GM21529 (cell line): ENCODE measurements around the gene DYNLT4.

Source experiments
- ATAC-seq: cut with Tn5 transposase; IDR thresholded peaks from one replicate; pipeline ENCODE4 v1.9.1; 2021; ENCODE audit not compliant: unreplicated experiment

The DYNLT4 gene

DNA sequence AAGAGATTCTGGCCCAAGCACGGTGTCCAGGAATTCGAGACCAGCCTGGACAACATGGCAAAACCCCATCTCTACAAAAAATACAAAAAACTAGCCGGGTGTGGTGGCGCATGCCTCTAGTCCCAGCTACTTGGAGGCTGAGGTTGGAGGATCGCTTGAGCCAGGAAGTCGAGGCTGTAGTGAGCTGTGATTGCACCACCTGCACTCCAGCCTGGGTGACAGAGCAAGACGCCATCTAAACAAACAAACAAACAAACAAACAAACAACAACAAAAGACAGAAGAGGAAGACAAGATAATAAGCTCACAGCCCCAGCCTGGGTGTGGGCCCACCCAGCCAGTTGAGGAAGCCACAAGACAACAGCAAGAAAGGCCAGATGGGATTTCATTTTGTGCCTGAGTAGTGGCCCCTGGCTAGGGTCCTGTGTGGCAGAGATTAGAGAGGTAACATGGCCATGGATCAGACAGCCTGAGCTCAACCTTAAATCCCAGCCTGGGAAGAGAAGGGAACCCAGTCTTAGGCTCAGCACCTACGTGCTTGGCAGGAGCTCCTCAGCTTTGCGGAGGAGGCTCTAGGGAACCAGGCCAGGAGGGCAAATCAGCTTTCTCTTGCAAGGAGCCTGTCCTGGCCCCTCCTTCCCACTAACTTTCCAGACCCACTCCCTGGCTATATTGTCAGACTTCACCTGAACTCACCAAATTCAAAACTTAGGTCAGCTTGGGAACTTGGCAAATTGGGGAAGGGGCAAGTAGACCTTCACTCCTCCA is 14.2 kb downstream of the DYNLT4 start:
- no peak for ATAC-seq

DNA sequence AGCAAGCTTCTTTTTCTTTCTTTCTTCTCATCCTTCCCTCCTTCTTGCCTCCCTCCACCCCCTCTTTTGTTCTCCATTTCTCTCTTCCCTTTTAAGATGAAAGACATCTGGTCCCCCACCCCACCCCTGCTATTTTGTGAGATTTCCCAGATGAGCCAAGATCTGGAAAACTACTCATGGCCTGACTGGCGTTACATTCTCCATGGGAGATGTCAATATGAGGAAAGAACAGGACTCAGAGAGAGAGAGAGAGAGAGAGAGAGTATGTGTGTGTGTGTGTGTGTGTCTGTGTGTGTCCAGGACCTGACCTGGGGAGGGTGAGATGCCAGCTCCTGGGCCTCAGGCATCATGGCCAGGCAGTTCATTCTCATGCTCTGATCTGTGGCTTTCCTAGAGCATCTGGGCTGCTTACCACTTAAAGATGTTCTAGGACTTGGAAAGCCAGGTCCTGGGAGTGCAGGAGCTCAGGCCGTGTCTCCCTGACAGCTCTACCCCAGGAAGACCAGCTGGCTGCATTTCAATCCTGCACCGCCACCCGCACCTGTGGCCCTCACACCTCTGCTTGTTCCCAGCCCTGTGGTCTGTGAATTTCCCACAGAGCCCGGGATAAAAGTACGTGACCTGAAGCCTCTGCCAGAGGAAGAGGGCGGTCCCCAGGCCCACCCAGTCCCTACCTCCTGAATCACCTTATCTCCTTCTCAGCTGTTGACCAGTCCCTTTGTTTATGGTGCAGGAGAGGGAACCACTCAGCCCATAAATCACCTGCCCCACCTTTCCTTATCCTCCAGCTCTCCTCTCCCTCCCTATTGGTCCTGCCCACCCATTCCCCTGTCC is 16.0 kb downstream of the DYNLT4 start:
- no peak for ATAC-seq

DNA sequence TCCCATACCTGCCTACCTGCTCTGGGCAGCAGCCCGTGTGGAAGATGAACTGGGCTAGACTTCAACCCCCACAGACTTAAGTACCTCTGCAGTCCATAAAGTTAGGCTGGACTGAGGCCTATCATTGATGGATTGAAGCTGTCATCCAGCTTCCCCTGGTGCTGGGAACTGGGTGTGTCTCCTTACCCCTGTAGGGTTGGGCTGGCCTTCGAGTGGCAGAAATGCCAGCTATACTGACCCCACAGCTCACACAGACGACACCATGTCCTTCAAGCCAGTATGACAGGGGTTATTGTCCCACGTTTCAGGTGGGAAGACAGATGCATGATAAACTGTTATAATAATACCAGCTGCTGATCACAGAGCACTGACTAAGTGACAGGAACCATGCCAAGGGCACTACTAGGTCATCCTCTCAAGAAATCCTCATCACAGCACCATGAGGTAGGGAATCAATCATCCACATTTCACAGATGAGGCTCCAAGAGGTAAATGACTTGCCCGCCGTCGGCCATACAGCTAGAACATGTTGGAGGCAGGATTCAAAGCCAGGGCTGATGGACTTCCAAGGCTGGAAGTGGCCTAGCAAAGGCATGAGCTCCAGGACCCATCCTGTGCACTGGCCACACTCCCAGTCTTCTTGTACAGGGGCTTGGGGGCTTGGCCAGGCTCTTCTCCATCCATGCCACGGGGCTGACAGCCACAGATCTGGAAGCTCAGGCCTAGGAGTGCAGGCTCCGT is 18.9 kb downstream of the DYNLT4 start, which contains the start of gene BEST4:
TSS of gene BEST4 (minus strand) at position 51 of the 741 bp plus-strand sequence. CDS start 465 bp downstream, outside the sequence.
- no peak for ATAC-seq

DNA sequence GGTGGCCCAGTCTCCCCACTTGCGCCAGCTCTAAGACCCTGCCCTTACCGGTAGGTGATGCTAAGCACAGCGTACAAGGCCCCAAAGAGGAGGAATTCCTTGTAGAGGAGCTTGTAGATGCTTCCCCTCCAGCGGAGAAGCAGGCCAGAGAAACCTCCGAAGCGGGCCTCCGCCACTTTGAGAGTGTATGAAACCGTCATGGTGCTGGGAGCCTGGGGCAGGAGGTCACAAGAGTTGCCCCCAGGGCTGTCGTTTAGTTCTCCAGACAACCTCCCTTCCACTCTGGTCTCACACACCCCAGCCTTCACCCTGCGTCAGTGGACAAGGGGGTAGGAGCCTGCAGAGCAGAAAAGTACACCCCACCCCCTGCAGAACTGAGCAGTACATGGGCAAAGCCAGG is 19.6 kb downstream of the DYNLT4 start:
- no peak for ATAC-seq

DNA sequence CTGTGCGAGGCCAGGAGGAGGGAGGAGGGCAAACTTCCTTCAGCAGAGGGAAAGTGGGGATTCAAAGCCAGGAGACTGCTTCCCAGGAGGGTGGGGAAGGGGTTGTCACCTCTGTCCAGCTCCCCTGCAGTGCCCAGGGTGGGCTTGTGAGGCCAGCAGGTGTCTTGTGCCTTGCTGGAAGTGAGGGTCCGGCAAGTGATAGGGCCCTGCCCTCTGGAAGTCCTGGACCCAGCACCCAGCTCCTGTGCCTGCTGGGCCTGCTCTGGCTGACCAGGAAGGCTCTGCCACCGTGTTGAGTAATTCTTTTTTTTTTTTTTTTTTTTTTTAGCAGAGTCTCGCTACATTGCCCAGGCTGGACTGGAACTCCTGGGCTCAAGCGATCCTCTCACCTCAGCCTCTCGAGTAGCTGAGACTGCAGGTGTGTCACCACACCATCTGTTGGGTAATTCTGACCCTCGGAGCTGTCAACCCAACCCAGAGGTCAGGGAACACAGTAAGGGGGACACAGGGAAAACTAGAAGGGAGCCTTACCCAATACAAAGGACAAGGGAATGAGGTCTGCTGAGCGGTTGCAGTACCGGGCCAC is 20.2 kb downstream of the DYNLT4 start:
- no peak for ATAC-seq

DNA sequence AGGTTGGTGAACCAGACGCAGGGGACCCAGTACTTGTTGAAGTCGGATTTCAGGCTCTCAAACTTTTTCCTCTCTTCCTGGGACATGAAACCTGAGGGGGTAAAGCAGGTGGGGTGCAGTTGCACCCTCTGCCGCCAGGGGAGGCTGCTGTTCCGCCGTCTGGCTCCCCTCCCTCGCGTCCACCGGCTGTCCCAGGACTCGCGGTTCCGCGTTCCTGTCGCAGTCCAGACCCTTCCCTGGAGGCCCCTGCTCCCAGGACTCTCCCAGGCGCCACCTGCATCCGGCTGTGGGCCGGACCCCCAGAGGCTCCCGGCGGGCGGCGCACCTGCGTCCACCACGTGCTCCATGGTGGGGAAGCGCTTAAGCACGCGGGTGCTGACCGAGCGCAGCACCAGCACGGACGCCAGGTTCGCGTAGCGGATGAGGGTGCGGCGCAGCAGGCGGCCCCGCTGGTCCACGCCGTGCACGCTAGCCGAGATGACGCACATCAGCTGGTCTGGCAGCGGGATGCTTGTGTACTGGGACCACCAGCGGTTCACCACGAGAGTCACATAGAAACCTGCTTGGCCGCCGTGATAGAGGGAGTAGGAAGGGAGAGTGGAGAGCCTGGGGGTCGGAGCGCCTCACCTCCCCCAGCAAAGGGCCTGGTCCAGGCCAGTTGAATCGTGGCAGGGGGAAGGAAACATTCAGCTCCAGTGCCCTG is 20.9 kb downstream of the DYNLT4 start:
- ATAC-seq: peak; percentile 43

DNA sequence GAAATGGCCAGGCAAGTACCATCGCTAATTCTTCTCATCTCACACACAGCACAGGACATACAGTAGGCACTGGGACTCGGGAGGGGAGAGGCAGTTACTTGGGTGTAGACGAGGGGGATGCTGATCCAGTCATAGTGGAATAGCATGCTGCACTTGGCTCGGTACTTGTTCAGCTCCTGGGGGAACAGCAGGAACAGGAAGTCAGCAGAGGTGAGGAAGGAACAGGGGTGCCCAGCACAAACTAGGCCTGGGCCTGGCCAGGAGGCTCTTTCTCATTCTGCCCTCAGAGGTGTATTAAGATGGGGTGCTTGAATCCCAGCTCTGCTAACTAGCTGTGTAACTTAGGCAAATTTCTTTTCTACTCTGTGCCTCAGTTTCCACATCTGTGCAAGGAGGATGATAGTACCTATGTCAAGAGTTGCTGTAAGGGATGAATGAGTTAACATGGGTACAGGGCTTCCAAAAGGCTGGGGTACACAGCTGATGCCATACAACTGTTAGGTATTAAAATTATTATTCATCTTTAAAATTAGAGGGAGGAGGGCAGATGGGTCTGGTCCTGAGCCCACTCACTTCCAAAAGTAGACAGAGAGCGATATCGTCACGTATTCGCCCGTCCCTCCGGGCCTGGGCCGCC is 21.5 kb downstream of the DYNLT4 start:
- no peak for ATAC-seq

DNA sequence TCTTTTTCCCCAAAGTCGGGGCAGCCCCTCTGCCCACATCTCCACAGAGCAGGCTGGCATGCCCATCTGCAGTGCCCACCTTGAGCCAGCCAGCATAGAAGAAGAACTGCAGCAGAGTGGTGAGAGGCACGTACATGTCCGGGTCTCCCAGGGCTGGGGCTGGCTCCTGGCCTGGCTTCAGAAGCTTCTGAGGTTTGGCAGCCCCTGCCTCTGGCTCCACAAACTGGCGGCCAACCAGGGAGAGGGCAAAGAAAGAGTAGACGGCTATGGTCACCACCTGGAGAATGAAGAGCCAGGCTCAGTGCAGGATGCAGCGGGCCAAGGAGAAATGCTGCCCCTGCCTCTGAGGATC is 22.1 kb downstream of the DYNLT4 start:
- no peak for ATAC-seq

DNA sequence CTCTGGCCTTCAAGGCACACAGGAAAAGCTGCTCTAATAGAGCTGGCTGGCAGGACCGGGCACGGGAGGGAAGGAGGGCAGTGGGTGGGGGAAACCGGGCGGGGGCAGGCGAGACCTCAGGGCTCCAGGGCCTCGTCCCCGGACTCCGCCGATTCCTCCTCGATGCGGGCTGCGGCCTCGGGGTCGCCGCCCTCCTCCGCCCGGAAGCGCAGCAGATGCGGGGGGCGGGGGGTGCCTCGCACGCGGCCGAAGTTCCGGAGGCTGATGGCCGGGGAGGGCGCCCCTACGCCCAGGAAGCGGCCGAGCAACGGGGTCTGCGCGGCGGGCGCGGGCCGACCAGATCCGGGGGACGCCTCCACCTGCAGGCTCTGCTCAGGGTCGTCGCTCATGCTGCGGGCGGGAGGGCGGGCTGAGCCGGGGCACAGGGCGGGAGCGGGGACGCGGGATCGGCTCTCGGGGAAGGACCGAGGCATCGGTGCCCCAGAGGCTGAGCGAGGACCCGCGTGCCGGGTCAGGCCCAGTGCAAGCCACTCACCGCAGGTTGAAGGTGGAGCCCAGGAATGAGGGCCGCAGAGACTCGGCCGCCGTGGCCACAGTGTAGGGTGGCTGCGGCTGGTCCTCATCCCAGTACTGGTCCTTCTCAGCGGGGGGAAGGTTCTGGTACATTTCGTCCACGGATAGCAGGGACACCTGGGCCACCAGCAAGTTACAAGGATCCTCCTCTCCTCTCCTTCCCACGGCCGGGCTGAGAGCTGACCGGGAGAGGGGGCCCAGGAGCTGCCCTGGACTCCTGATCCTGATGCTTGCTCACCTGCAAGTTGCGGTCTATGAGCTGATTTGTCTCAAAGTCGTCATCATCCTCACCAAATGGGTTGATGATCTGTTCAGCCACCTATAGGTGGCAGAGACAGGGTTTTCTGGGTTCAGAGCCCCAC is 22.8 kb downstream of the DYNLT4 start:
- ATAC-seq: no peak

DNA sequence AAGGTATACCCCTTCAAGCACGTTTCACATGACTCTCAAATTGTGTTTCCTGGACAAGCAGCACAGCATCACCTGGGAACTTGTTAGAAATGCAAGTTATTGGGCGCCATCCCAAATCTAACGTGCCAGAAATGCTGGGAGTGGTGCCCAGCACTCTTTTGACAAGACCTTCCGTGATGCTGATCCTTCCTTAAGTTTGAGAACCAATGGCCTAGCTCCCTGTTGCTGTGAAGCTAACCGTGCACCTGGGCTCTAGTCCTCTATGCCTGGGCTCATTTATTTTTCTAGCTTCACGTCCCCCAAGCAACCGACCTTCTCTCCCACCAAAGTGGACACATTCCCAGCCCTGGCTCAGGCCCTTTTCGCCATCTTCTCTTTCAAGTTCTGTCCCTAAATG is 23.5 kb downstream of the DYNLT4 start:
- ATAC-seq: no peak

DNA sequence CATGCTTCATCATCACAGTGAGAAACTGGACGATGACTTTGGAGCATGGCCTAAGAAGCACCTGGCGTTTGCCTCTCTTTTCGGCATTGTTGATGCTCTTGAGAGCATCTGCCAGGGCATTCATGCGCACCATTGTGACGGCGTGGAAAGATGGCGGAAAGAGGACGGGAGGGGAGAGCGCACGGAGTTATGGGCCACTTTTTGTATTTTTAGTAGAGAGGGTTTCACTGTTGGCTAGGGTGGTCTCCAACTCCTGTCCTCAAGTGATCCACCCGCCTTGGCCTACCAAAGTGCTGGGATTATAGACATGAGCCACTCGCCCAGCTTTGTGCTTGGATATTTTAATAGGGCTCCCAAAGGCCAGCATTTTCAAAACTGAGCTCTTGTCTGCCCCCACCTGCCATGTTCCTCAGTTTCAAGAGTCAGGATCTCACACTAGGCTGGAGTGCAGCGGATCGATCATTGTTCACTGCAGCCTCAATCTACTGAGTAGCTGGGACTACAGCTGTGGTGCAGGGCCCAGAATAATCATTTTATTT is 26.5 kb downstream of the DYNLT4 start:
- no peak for ATAC-seq

DNA sequence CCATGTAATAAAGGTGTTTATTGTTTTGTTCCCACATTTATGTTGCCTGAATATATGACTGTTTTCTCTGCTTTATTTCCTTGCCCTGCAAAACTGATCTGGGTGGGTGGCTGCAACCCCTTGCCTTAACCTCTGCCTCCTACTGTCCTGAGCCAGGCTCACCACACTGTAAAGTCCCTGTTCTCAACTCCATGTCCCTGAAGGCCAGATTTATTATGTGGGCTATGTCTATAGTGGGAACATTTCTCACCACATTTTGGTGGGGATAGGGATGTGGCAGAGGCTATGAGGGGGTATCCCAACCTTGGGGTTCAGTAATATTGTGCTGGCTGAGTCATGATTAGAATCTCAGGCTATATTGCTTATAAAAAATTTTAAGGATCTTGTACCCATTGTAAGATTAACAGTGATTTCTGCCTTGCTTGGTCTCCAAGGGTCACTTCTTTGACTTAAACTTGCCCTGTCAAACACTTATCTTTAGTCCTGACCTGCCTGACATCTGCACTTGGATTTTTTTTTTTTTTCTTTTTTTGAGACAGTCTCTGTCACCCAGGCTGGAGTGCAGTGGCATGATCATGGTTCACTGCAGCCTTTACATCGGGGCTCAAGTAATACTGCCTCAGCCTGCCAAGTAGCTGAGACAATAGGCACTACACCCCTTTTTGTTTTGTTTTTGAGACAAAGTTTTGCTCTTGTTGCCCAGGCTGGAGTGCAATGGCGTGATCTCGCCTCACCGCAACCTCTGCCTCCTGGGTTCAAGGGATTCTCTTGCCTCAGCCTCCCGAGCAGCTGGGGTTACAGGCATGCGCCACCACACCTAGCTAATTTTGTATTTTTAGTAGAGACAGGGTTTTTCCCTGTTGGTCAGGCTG is 28.2 kb downstream of the DYNLT4 start:
- ATAC-seq: no peak

DNA sequence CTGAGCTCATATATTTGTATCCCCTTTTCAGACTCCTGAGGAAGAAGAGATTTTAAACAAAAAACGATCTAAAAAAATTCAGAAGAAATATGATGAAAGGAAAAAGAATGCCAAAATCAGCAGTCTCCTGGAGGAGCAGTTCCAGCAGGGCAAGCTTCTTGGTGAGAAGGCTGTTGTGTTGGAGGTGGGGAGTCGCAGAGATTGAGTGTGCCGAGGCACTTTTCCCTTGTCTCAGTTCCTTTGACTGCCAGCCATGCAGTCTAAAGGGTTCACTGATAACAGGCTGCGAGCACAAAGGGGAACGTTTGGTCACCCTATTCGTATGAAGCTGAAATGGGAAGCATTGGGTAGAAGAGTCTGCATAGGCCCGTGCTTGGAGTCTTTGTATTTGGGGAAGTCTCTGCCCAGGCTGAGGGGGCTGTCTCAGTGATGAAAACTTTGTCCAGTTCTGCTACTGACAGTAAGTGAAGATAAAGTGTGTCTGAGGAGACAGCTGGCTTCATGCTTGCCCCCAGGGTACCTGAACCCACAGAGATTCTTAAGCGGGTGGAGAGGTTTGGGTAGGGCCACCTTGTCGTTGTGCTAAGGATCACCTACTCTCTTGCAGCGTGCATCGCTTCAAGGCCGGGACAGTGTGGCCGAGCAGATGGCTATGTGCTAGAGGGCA is 29.0 kb downstream of the DYNLT4 start:
- no peak for ATAC-seq

DNA sequence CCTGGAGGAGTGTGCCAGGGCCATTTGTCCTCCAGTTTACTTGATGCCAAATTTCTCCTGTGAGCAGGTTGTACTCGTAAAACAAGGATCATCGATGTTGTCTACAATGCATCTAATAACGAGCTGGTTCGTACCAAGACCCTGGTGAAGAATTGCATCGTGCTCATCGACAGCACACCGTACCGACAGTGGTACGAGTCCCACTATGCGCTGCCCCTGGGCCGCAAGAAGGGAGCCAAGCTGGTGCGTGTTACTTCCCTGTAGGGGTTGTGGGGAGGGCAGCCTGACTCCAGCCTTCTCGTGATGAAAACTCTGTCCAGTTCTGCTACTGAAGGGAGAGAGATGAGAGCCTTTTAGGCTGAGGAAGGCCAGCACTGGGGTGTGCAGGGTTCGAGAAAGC is 29.6 kb downstream of the DYNLT4 start:
- ATAC-seq: no peak

DNA sequence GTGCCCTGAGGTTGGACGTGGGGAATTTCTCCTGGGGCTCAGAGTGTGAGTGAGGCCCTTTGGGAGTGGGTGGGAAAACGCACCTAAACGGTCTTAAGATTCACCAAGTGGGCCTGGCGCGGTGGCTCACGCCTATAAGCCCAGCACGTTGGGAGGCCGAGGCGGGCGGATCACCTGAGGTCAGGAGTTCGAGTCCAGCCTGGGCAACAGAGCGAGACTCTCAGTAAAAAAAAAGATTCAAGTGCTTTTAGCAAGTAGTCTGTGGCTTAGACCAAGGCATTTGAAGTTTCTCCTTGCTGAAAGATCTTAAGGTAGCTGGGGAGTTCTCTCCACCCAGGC is 30.5 kb downstream of the DYNLT4 start:
- ATAC-seq: no peak

DNA sequence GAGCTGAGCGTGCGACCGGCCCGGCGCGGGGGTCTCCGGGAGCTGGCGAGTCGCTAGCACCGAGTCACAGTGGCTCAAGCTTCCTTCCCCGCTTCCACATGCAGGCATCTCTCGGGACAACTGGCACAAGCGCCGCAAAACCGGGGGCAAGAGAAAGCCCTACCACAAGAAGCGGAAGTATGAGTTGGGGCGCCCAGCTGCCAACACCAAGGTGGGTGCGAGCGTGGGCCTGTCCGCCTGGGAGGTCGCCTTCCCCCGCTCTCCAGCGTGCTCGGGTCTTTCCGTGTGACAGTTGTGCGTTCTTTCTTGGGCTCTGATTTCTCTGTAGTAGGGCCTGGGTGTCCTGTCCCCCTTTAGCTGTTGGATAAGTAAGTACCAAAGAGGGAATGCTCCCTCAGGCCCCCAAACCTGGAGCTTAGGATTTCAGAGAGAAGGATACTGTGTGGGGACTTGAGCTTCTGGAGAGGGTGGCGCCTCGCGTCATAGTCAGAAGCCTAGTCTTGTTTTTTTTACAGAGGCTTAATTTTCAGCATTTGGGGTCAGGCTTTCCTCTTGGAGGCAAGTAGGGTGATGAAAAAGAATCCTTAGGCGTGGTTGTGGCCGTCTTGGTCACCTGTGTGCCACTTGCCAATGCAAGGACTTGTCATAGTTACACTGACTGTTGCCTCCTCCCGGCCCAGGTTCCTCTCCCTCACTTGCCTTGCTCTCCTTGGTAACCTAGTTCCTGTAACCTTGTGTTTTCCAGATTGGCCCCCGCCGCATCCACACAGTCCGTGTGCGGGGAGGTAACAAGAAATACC is 31.0 kb downstream of the DYNLT4 start:
- peak; percentile 3 for ATAC-seq
